GM19324 (cell line): ENCODE results near the gene MAP2K3.

Experiments used
- ATAC-seq: cut with Tn5 transposase; IDR thresholded peaks from one replicate; pipeline ENCODE4 v1.9.1; 2021; ENCODE audit warnings: mild to moderate bottlenecking, moderate library complexity; ENCODE audit not compliant: unreplicated experiment, low FRiP score

Gene MAP2K3

DNA sequence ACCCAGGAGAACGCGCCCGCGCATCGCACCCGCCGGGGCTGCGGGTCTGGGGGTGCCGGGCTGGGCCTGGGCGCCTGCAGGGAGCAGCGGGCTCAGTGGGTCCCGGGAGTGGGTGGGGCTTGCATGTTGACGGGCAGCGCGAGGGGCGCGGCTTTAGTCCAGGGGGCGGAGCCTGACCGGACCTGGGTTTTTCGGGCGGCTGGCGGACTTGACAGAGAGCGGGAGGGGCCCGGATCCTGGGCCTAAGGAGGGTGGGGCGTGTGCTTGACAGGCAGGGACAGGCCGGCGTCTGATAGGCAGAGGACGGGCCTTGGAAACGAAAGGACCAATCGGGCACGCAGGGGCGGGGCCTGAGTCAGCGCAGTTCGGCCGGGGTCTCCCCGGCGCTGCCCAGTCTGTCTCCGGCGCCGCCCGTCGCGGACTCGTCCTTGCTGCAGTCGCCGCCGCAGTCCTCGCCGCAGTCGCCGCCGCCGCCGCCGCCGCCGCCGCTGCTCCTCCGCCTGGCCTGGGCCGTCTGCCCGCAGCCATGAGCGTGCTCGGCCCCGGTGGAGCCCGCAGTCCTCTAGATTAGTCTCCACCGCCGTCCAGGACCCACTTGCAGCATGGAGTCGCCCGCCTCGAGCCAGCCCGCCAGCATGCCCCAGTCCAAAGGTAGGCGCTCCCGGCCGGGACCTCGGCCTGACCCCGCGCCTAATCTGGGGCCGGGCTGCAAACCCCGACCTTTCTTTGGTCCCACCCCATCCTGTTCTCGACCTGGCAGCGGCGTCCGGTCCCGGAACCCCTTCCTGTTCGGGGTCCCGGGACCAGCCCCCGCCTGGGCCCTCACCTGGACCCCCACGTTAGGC is at the start of gene MAP2K3:
TSS of gene MAP2K3 (plus strand) at position 393 of the 845 bp plus-strand sequence. CDS start at position 603, 210 bp downstream.
- peak; percentile 82 for ATAC-seq

DNA sequence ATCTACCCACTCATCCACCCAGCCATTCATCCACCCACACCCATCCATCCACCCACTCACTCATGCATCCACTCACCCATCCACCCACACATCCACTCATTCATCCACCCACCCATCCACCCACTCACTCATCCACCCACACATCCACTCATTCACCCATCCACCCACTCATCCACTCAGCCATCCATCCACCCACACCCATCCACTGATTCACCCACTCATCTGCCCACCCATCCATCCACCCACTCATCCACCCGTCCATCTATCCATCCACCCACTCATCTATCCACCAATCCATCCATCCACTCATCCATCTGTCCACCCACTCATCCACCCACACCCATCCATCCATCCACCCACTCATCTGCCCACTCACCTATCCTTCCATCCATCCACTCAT is 48.6 kb upstream of the MAP2K3 start:
- no peak for ATAC-seq

DNA sequence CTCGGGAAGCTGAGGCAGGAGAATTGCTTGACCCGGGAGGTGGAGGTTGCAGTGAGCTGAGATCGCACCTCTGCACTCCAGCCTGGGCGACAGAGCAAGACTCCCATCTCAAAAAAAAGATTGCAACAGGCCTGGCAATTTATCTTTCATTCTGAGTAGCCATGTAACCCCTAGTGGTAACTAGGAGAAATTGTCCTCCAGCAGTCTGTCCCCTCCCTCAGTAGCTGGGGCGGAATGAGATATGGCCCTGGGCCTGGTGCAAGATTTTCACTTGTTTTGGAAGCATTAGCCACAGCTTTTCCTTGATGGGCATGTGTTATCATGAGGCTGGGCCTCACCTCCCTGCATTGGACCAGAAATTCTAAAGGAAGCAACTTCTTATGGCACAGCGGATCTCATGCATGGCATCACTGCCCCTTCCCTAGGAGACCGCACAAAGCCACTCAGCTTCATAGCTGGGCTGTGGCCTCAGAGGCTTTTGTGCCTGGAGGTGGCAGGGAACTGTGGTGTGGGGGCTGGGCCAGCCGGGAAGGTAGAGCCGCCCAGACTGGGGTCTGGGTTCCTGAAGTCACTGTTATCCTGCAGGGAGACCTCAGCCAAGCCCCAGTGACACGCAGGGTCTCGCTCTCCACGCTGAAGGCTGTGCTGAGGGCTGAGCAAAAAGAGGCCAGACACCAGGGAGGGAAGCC is 44.7 kb upstream of the MAP2K3 start:
- ATAC-seq, result no peak

DNA sequence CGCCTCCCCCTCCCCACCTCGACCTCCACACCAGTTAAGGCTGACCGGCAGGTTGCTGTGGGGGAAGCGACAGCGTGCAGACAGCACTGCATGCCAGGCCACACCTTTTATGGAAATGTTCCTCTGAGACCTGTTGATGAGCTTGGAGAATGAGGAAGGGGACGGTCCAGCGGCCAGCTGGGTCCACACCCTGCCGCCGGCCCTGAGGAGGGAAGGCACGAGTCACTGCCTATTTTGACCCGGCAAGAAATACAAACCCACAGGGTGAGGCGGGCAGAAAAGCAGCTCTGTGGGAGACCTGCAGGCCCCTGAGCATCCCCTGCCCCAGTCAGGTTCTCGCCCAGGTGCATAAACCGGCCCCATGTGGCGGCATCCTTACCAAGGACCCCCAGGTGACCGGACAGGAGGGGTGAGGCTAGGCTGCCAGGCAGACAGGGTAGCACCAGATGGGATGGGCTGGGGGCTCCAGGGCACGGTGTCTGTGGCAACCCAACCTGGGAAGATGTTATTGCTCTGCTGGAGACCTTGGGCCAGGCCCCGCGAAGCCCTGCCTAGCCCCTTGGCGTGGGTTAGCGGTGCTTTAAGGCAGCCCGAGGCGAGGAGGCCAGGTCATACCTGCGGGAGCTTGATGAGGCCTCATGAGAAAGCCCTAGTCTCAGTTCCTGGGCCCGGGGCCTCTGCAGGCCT is 44.0 kb upstream of the MAP2K3 start:
- no peak for ATAC-seq

DNA sequence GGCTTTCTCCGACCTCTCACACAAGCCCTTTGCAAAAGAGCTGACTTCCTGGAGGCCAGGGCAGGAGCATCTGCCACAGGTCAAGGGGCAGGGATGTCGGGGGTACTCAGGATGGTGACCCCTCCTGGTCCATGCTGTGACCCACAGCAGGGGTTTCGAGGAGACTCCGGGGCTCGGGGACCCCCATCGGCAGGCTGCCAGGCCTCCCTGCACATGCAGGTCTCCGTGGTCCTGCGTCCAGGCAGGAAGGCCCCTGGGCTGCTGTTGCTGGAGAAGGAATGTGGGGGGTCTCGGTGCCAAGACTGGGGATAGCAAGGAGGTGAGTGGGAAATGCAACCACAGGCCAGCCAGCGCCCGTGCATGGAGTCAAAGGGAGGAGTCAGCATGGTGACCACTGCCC is 42.9 kb upstream of the MAP2K3 start:
- ATAC-seq, result no peak

DNA sequence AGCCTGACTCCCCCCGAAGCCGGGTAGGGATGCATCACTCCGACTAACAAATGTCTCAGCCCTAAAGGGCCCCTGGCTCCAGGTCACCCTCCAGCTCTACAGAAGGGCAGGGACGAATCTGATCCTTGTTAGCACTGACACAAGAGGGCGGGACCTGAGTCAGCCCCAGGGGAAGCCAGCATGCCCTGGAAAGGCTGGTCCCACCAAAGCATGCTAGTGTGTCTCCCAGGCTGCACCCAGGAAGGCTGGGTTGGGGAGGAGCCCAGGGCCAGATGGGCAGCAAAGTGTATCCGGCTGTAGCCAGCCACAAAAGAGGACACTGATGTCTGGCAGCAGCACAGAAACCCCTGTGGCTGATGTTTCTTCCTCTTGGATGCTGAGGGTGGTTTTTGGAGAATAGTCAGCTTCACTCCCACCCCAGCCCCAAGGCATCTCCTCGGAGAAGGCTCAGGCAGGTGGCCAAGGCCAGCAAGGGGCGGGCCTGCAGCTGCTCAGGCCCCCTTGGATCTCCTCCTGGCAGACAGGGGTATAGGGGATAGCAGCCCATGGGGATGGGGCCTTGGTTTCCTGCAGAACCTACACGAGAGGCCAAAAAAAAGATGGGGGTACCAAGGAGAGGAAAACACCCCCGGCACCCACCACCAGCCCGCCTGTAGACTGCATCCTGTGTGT is 42.3 kb upstream of the MAP2K3 start:
- no peak for ATAC-seq

DNA sequence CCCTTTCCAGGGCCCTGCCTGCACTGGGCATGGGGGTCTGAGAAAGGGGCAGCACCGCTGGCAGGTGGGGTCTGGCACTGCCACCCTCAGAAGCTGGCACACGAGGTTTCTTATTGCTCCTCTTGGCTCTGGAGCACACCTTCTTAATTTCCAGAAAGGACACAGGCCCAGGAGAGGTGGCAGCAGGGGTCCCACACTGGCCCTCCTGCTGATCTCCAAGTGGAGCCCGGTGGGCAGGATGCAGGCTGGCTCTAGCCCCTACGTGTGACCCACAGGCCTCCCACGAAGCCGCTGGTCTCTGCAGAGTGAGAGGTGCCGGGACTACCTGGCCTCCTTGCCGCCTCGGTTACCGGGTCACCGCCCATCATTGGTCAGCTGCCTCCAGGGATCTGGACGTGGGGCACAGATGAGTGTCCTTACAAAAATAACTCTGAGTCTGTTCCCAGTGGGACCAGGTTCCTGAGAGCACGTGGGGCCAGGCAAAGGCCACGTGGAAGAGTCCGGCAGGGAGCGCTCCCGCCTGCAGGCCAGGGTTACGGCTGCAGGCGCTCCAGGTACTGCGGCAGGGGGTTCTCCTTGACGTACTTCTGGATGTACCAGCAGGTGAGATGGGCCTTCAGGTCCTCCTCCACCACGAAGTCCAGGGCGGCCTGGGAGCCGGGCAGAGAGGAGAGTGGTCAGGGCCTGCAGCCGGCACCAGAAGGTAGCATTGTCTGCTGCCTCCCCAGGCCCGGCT is 41.6 kb upstream of the MAP2K3 start:
- ATAC-seq, result no peak

DNA sequence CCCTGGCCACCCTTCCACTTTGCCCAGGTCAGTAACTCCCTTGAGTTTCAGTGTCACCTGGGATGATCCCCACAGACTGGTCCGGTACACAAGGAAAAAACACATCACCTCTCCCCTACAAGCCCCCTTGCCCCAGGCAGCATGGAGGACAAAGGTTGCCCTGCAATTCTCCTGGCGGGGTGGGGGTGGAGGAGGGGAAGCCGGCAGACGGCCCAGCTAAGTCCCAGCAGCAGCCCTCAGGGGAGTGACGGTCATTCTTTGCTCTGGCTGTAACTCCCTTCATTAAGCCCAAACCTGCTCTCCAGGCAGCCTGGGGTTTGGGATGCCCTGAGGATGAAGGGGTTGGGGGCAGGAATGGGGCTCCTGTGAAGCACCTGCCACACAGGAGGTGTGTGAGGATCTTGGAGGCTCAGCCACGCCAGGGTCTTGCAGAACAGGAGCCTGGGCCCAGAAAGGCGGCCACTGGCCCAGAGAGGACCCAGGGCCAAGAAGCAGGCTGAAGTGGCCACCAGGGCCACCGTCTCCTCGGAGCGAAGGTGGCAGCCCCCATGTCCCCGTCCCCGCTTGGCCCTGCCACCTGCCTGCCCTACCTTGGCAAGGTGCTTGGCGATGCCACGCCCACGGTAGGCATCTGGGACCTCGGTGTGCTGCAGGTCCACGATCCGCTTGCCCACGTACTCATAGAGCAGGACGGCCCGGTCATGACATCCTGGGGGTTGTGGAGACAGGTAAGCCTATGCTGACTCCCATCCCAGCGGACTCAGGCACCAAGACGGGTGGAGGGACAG is 40.8 kb upstream of the MAP2K3 start:
- ATAC-seq, result no peak

DNA sequence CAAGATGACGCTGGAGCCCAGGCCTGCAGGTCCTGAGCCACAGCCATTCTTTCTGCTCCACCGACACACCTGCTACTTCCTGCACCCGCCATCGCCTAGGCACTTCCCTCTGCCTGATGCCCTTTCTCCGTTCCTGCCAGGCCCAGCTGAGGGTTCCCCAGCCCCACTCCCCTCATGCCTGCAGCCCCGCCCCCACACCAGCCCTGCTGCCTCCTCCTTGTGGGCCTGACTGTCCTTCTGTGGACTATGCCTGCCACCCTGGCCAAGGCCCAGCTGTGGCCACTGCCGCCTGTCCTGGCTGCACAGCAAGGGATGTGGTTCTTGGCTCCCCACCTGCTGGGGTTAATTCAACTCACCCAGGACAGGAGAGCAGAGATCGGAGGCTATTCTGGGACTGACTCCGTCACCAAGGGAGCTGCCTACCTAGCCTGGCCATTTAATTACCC is 38.8 kb upstream of the MAP2K3 start:
- ATAC-seq, result no peak

DNA sequence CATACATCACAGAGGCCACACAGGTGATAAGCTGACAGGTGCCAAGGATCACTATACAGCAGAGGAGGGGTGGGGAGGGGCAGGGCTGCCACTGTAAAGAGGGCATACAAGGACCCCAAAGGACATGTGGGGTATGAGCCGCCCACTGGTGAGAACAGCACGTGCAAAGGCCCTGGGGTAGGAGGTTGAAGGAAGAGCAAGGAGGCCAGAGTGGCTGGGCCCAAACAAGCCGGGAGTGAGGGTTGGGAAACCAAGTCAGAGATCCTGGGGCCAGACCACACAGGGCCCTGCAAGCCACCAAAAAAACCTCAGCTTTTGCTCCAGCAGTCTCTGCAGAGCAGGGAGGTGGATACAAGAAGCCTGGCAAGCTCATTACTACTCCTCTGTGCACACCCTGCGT is 37.8 kb upstream of the MAP2K3 start:
- no peak for ATAC-seq

DNA sequence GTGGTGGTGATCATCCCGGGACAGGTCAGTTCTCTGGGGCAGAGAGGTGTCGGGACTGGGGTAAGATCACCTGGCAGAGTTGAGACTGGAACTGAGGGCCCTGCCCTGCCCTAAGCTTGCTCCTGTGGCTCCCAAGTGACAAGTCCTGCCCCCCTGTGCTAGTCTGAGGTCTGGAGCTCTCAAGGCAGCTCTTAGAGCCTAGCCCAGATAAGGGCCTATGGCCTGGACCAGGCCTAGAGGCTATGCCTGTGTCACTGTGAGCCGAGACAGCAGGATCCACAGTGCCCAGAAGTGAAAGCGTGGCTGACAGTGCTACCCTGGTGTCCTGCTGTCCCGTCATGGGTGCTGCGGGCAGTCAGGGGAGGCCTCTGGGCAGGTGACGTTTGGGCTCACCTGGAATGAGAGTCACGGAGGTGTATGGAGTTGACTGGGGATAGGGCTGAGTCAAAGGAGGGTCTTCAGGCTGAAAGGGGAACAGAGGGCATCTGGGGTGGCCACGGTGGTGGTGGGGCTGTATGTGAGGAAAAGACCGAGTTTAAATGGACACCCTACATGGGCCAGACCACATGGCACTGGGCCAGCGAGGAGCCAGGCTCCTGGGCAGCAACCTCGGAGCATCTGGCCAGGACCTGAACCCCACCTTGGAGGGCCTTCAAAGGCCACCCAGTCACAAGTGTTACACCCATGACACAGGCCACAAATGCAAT is 36.8 kb upstream of the MAP2K3 start:
- ATAC-seq, result no peak

DNA sequence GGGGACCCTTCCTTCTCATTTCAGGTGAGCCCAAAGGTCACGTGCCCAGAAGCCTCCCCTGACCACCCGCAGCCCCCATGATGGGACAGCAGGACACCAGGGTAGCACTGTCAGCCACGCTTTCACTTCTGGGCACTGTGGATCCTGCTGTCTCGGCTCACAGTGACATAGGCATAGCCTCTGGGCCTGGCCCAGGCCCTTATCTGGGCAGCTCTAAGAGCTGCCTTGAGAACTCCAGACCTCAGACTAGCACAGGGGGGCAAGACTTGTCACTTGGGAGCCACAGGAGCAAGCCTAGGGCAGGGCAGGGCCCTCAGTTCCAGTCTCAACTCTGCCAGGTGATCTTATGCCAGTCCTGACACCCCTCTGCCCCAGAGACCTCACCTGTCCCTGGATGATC is 36.0 kb upstream of the MAP2K3 start:
- ATAC-seq, result no peak

DNA sequence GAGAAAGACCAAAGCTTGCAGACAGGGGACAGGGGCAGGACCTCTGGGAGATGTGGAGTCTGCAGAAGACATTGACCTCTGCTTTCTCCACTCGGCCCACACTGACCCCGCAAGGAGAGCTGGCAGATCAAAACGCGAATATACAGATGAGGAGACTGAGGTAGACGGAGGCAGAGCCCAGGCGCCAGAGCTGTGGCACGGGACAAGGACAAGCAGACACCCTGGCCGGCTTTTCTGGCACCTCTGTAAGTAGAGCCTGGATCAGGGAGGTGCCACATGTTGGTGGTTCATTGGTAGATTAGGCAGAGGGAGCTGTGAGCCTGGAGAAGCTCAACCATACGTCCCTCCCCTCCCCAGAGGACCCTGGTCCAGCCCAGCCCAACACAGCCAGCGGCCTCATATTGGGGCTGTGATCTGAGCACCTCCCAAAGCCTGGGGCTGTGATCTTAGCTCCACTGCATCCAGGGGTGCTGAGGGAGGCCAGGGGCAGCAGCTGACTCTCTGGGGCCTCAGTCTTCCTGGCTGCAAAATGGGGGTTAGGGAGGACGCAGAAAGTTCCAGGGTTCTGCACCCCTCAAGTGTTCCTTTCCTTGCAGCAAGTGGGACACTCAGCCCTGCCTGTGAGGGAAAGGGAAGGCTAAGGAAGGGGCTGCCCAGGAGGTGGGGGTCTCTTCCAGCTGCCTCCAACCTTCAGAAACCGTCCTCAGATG is 35.3 kb upstream of the MAP2K3 start:
- ATAC-seq, result no peak

DNA sequence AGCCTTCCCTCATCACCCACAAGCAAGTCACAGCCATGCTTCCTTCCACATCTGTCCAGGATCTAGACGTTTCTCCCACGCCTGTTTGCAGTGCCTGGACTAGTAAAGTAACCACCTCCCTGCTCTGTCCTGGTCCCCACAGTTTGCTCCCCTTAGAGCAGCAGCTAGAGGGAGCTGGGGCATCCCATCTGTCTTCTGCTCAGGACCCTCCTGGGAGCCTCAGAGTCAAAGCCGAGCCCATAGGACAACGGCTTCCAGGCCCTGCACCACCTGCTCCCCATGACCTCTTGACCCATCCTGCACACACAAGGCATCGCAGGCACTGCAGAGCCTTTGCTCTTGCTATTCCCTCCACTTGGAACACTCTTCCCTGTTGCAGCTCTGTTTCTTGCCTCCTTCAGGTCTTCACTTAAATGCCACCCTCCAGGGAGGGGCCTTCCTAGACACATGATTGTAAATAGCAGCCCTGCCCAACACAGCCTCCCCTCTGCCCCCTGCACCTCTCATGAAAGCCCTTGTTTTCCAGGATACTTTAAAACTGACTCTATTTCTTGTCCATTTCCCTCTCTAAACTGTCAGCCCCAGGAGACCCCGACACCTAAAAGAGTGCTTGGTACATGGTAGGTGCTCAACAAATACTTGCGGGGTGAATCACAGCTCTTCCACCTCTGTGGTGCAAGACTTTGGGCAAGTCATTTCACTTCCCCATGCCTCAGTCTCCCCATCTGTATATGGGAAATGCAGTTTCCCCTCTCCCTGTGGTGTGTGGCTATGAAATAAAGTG is 34.4 kb upstream of the MAP2K3 start:
- ATAC-seq, result no peak

DNA sequence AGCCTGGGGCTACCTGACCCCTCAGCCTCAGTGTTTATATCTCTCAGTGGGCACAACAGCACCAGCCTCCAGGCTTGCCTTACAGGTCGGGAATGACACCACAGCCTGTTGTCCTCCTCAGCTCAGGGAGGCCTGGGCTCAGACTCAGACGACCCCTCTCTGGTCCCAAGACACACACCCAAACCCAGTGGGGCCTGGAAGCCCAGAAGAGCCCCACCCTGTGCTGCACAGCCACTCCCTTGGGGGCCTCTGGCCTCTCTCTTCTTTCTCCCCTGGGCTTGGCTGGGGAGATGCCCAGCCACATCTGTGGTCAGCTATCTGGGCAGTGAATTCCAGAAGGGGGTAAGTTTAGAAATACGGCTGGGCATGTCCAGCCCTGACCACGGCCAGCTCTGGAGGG is 33.7 kb upstream of the MAP2K3 start:
- ATAC-seq, result no peak

DNA sequence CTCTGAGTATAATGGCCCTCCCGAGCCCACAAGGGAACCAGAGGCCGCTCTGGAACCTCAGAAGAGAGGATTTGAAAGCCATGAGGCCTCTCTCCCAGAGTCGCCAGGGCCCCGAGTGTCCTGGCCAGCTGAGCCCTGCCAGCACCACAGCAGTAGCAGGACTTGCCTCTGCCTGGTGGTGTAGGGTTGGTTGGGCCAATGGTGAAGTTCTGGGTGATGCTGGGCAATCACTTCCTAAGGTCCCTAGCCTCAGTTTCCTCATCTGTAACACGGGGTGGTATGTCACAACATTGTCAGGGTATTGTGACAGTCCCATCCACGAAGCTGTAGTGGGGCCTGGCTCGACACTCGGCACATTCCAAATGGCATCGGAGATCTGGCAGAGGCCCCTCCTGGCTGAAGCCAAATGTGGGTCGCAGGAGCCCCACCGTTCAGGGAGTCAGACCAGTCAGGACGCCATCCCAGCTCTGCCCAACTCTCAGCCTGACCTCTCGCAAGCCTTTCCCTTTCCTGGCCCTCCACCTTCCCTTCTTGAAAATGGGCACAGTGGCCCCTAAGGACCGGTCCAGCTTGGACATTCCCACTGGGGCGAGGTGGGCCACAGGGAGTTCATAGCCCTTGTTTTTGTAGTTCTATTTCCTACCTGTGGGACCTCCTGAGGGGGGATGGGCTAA is 33.0 kb upstream of the MAP2K3 start:
- no peak for ATAC-seq

DNA sequence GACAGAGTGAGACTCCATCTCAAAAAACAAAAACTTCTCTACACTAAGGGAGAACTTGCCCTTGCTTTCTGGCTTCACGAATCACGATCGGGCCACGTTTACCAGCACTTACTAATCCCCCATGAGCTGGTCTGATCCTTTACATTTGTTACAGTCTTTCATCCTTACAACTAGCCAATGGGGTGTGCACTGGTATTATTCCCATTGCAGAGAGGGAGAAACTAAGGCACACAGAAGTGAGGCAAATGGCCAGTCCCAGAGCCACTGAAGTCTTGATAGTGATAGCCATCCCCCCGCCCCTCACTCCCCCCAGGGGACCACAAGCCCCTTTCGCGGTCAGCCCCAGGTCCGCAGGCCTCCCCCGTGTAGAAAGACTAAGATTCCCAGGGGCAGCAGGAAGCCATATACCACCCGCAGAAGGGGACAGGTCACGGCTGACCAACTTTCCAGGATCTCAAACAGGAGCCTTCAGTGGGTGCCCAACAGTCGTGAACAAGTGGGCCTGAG is 32.2 kb upstream of the MAP2K3 start:
- no peak for ATAC-seq
